ENCODE data around the gene CEPT1.

The CEPT1 gene

GRCh38 chr1:111147948-111148347, 7.9 kb downstream of the CEPT1 start:
- no peak for DNase-seq

DNA sequence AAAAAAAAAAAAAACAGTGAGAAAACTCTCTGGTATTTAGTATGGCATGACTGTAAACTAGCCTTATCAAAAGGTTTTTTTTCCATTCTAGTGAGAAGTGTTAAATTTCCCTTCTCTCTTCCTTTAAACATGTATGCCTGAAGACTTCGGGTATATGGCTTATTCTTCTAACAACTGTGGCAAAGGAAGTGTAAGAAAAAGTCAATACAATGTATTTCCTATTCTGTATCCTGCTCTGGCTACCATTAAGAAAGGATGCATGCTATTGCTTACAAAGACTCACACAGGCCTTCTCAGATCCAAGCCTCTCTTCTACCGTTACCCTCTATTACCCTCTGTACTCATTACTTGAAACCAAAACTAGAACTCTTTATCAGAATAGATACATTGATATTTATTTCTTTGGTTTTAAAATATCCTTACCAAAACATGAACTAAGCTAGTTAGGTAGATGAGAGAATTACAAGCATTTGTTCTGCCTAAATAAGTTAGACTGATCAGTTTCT, 8.4 kb downstream of the CEPT1 start:
- no peak for DNase-seq

DNA sequence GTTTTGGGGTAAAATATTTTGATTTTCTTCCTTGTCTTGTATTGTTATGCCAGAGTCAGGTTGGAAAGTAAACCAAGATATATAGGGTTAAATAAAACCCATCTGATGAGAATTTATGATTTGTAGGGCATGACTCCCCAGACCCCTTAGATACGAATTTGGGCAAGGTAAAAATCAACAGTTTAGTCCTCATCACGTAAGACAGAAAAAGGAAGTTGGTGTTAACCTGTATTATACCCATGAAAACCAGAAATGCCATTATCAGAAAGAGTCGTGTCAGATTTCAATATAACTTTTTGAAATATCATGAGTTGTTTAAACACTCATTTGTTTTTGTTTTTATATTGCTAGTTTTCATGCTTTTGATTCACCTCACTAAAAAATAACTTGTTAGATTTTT, 11.8 kb downstream of the CEPT1 start:
- DNase-seq: no peak

GRCh38 chr1:111154021-111154999, 14.3 kb downstream of the CEPT1 start:
- no peak for DNase-seq

GRCh38 chr1:111157431-111157830, 17.4 kb downstream of the CEPT1 start:
- no peak for DNase-seq

- no peak for DNase-seq
Measured at GRCh38 chr1:111161843-111162487, 21.9 kb downstream of the CEPT1 start.

DNA sequence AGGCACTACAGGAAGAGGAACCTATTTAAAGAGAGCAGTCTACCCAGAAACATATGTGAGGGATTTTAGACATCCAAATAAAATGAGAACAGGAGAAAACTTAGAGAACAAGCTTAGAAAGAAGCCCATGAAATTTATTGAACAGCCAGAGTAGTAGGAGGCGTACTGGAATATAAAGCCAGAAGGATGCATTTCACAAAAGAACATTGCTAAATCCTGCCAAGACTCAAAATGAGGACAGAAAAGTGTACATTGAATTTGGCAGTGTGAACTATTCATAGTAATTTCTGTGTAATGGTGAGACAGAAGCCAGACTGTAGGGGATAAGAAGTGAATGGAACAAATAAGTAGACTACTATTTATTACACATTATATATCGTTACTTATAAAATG, 22.5 kb downstream of the CEPT1 start:
- no peak for DNase-seq

DNA sequence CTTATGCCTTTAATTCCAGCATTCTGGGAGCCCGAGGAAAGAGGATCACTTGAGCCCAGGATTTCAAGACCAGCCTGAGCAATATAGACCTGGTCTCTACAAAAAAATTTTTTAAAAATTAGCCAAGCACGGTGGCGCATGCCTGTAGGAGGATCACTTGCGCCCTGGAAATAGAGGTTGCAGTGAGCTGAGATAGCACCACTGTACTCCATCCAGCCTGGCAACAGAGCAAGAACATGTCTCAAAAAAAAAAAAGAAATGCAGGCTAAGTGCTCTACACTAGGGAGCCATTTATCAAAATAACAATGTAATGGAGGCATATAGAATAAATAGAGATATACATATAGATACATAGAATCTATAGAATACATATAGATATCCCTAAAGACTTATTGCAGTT, 23.3 kb downstream of the CEPT1 start:
- no peak for DNase-seq

DNA sequence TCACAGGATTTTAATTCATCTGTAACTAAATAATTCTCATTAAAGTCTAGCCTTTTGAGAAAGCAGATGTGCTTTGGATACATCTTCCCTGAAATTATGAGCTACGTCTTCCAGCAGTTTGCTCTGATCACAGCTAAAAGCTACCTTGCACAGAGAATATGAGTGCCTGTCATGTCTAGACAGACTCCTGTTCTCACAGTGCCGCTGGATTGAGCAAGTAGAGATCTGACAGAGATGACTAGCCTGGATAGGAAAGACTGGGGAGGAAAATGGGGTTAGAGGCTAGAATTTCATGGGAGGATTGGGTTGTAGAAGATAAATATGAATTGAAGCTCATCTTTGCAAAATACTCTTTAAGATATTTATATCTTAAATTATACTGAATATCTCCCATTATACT, 24.1 kb downstream of the CEPT1 start:
- no peak for DNase-seq

DNA sequence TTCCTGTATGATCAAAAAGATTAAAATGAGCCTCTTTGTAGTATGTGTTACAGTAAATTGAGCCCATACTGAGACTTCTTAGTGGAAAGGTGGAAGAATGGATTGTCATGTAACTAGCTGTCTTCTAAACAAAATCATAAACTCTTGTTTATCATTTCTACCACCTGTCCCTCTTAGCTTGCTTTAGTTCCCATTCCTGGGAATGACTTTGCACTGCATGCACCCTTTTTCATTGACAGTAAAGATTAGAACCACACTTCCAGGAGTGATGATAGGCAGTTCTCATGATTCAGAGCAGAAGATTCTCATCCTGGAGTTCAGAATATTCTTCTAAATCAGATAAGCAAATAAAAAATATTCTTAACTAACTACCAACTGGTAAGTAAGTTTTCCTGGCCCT, 32.4 kb downstream of the CEPT1 start:
- DNase-seq: no peak

GRCh38 chr1:111174070-111174469, 34.0 kb downstream of the CEPT1 start:
- DNase-seq: no peak

DNA sequence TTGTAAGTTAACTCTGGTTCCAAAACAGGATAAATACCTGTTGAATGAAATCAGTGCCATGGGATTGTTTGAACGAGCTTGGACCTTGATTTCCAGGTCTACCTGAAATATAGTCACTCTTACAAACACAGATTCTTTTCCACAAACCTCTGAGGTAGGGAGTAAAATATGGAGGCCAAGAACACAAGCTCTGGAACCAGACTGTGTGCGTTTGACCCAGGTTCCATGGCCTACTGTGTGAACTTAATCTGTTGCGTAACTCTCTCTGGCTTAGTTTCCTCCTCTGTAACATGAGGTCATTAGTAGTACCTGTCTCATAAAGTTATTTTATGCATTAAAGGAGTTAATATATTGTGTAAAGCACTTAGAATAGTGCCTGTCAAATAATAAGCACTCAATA, 35.3 kb downstream of the CEPT1 start:
- no peak for DNase-seq

DNA sequence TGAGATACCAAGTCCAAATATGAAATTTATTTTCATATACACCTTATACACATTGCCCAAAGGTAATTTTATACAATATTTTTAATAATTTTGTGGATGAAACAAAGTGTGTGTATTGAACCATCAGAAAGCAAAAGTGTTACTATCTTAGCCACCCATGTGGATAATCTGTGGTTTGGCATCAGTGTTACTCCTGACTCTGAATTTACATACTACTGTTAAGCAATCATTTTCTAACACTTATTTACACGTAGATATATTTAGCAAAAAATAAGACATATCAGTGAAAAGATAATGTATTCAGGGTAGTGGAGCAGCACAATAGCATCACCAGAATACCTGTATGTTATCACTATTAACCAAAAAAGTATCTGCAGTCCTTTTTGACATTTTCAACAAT, 36.7 kb downstream of the CEPT1 start:
- DNase-seq: no peak

DNA sequence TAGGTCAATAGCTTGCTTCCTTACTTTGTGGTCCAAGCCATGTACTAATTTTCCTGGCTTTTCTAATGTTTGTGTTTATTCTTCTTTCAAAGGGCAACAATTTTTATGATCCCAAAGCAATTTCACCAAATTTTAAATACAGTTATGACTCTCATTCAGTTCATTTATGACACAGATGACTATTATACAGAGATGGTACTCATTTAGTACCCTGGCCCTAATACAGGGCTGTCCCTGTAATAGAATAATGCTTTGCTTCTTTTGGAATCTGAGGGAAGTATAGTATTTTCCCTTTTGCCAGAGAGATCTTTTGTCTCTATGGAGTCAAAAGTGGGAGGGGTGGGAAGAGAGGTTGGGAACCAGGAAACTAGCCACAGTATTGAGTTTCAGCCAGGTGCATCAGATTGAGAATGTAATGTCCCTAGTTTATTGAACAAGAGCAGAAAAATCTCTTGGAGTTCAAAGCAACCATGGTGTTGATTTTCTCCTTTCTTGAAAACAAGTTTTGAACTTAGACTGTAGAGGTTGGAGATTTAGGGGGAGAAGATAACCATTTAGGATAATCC, 40.0 kb downstream of the CEPT1 start:
- no peak for DNase-seq

DNA sequence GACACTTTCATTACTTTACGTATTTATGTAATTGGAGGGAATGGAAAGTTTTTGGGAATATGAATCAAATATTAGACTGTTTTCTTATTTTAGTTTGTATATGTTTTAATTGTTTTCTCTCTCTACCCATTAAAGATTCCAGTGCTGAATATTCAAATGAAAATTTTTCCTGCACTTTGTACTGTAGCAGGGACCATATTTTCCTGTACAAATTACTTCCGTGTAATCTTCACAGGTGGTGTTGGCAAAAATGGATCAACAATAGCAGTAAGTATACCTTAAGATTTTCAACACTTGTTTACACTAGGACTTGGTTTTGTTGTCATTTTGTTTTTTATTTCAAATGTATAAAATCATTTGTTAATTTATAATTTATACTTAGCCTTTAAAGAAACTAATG, 42.0 kb downstream of the CEPT1 start:
- DNase-seq: no peak

- DNase-seq: no peak
Measured at GRCh38 chr1:111183308-111184069, 43.5 kb downstream of the CEPT1 start.

GRCh38 chr1:111184663-111185062, 44.6 kb downstream of the CEPT1 start:
- DNase-seq: no peak

DNA sequence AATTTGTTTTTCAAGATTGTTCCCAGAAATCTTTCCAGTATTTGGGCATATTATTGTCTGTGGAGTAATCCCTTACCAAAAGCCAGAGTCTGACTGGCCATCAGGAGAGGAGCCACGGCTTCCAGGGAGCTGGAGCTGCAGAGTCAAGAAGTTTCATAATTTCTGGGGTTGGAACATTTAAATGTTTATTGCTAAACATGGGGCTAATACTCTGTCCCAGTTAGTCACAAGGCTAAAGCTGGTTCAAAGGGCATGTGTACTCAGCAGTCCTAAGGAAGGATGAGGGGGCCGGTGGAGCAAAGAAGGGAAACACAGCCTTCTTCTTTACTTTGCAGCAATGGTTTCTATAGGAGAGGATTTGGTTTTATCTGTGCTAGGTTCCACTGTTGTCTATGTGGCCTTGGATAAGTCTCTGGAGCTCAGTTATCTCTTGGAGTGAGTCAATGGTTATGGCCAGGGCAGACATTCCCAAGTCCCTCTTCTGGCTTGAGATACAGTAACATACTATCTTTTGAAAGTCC, 51.0 kb downstream of the CEPT1 start:
- no peak for DNase-seq

- peak; percentile 81 for DNase-seq
Measured at GRCh38 chr1:111191496-111191895, 51.5 kb downstream of the CEPT1 start.

DNA sequence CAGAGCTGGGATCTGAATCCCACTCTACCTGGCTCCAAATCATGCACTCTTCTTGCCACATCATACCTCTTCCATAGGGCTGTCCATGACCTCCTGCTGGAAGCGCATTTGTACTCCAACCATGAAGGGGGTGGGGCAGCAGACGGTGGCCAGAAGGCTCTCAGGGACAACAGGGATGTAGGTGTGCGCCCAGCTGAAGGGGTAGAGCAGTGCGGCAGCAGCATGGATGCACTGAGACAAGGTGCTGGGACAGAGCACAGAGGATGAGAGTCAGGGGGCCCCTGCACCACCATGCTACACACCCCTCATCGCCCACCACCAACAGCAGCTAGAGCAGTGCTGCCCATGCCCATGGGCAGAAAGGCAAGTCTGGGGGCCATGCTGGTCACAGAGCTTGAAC, 52.1 kb downstream of the CEPT1 start:
- DNase-seq: no peak

DNA sequence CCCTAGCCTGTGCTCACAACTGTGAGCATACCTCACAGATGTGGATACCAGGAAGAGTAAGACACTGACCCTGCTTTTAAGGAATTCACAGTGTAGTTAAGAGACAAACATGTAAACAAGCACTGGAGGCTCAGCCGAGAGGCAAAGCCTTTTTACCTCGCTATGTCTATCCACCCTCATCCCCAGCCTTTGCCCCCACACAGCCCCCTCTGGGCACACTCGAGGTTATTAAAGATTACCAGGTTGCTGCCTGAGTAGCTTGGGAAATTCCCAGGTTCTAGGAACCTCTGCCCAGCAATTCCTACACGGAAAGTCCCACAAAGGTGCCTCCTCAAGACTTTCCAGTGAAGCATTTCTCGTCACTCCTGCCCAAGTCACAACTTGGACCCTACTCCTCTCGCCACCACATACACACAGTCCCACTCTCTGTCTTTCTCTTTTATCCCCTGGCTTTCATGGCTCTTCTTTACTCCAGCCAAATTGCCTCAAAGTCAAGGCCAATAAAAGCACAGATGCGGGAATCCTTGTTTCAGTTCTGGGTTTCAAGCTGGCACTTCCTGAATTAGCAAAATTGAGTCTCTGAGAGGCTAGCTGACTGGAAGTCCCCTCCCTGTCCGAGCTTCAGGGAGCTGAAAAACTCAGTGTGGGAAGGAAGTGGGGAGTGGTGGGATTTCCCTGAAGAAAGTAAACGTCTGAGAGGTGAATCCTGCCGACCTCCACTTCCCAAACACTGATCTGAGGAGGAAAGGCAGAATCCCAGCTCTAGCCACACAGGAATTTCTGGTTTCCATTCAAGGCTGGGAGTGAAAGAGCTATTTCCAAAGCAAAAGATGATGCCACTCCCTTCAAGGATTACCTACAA, 52.9 kb downstream of the CEPT1 start:
- no peak for DNase-seq

All from fibroblast of skin of abdomen (primary cell).